Measurements from ENCODE around the gene ATP9A. TPM values are rescaled to one million over a fixed set of nuclear protein-coding genes. Genes with fewer than 3 reads are reported as not detected.
"Not testable (repeated sequence)": the region's sequence is repeated elsewhere in the genome, so short reads cannot be mapped to it uniquely, and the experiment has no call there.

The ATP9A gene
- total RNA-seq, 2 experiments from 2014 or later: 0.18 to 0.21 TPM

GRCh38 chr20:51703400-51704287 is 64.5 kb downstream of the ATP9A start:
- H3K27me3 Mint-ChIP-seq: peaks cover 10% of the 10 kb centered on the region
- H3K9me3 Mint-ChIP-seq: no peaks in the 10 kb centered on the region
- DNase-seq: no peak
- H3K36me3 Mint-ChIP-seq: no peaks in the 10 kb centered on the region
- H3K4me3 Mint-ChIP-seq: no peak overlapping the region
- H3K4me1 Mint-ChIP-seq: no peaks in the 10 kb centered on the region
- no peak overlapping the region for H3K27ac Mint-ChIP-seq

- Mint-ChIP-seq H3K4me3 (no peak overlapping the region), H3K27ac (no peak overlapping the region), H3K9me3 (no peaks in the 10 kb centered on the region), H3K27me3 (peaks cover 10% of the 10 kb centered on the region), H3K4me1 (no peaks in the 10 kb centered on the region), H3K36me3 (no peaks in the 10 kb centered on the region)
- no peak for DNase-seq
These were observed 65.6 kb downstream of the ATP9A start for GRCh38 chr20:51702556-51702955.

- no peak overlapping the region for H3K27ac Mint-ChIP-seq
- no peak for DNase-seq
- no peaks in the 10 kb centered on the region for H3K36me3 Mint-ChIP-seq
- peaks cover 21% of the 10 kb centered on the region for H3K27me3 Mint-ChIP-seq
- H3K4me1 Mint-ChIP-seq: peaks cover 12% of the 10 kb centered on the region
- H3K4me3 Mint-ChIP-seq: no peak overlapping the region
- no peaks in the 10 kb centered on the region for H3K9me3 Mint-ChIP-seq
These were observed 67.3 kb downstream of the ATP9A start for GRCh38 chr20:51700809-51701285.

- H3K4me3 Mint-ChIP-seq: no peak overlapping the region
- H3K36me3 Mint-ChIP-seq: no peaks in the 10 kb centered on the region
- peaks cover 28% of the 10 kb centered on the region for H3K27me3 Mint-ChIP-seq
- H3K9me3 Mint-ChIP-seq: no peaks in the 10 kb centered on the region
- H3K4me1 Mint-ChIP-seq: peaks cover 17% of the 10 kb centered on the region
- no peak for DNase-seq
- H3K27ac Mint-ChIP-seq: no peak overlapping the region
These were observed 69.9 kb downstream of the ATP9A start for GRCh38 chr20:51698252-51698651.

GRCh38 chr20:51697096-51697826 is 70.9 kb downstream of the ATP9A start:
- H3K4me1 Mint-ChIP-seq: peaks cover 17% of the 10 kb centered on the region
- no peak overlapping the region for H3K27ac Mint-ChIP-seq
- peaks cover 25% of the 10 kb centered on the region for H3K27me3 Mint-ChIP-seq
- H3K4me3 Mint-ChIP-seq: no peak overlapping the region
- no peaks in the 10 kb centered on the region for H3K36me3 Mint-ChIP-seq
- DNase-seq: no peak
- H3K9me3 Mint-ChIP-seq: no peaks in the 10 kb centered on the region

GRCh38 chr20:51696304-51697071 is 71.7 kb downstream of the ATP9A start:
- no peak overlapping the region for H3K27ac Mint-ChIP-seq
- peaks cover 17% of the 10 kb centered on the region for H3K4me1 Mint-ChIP-seq
- H3K4me3 Mint-ChIP-seq: no peak overlapping the region
- H3K9me3 Mint-ChIP-seq: no peaks in the 10 kb centered on the region
- H3K36me3 Mint-ChIP-seq: no peaks in the 10 kb centered on the region
- H3K27me3 Mint-ChIP-seq: peaks cover 25% of the 10 kb centered on the region
- no peak for DNase-seq

GRCh38 chr20:51695574-51696303 is 72.5 kb downstream of the ATP9A start:
- peaks cover 17% of the 10 kb centered on the region for H3K4me1 Mint-ChIP-seq
- DNase-seq: no peak

GRCh38 chr20:51692806-51693400 is 75.3 kb downstream of the ATP9A start:
- Mint-ChIP-seq H3K27ac (no peak overlapping the region), H3K27me3 (peaks cover 25% of the 10 kb centered on the region), H3K9me3 (no peaks in the 10 kb centered on the region), H3K4me3 (no peak overlapping the region), H3K36me3 (no peaks in the 10 kb centered on the region), H3K4me1 (peaks cover 17% of the 10 kb centered on the region)
- DNase-seq: no peak

More at GRCh38 chr20:51695574-51696303, 72.5 kb downstream of the ATP9A start:
- Mint-ChIP-seq H3K27ac (no peak overlapping the region), H3K27me3 (peaks cover 25% of the 10 kb centered on the region), H3K9me3 (no peaks in the 10 kb centered on the region), H3K36me3 (no peaks in the 10 kb centered on the region), H3K4me3 (no peak overlapping the region)

GRCh38 chr20:51691703-51692102 is 76.5 kb downstream of the ATP9A start:
- Mint-ChIP-seq H3K27me3 (peaks cover 18% of the 10 kb centered on the region), H3K4me1 (peaks cover 13% of the 10 kb centered on the region), H3K4me3 (no peak overlapping the region), H3K36me3 (no peaks in the 10 kb centered on the region), H3K9me3 (no peaks in the 10 kb centered on the region), H3K27ac (no peak overlapping the region)
- no peak for DNase-seq

- Mint-ChIP-seq H3K4me1 (no peaks in the 10 kb centered on the region), H3K27me3 (no peaks in the 10 kb centered on the region), H3K27ac (no peak overlapping the region), H3K9me3 (no peaks in the 10 kb centered on the region), H3K36me3 (no peaks in the 10 kb centered on the region), H3K4me3 (no peak overlapping the region)
- DNase-seq: no peak
These were observed 79.5 kb downstream of the ATP9A start for GRCh38 chr20:51688600-51689244.

GRCh38 chr20:51687630-51688029 is 80.6 kb downstream of the ATP9A start:
- Mint-ChIP-seq H3K4me1 (no peaks in the 10 kb centered on the region), H3K27me3 (no peaks in the 10 kb centered on the region), H3K36me3 (no peaks in the 10 kb centered on the region), H3K27ac (no peak overlapping the region), H3K9me3 (no peaks in the 10 kb centered on the region), H3K4me3 (no peak overlapping the region)
- no peak for DNase-seq

- no peak for DNase-seq
- no peak overlapping the region for H3K27ac Mint-ChIP-seq
- no peaks in the 10 kb centered on the region for H3K36me3 Mint-ChIP-seq
- no peaks in the 10 kb centered on the region for H3K27me3 Mint-ChIP-seq
- no peak overlapping the region for H3K4me3 Mint-ChIP-seq
- no peaks in the 10 kb centered on the region for H3K4me1 Mint-ChIP-seq
- H3K9me3 Mint-ChIP-seq: no peaks in the 10 kb centered on the region
These were observed 81.1 kb downstream of the ATP9A start for GRCh38 chr20:51687108-51687507.

- DNase-seq: not testable (repeated sequence)
These were observed 82.7 kb downstream of the ATP9A start for GRCh38 chr20:51685494-51685893.

More at GRCh38 chr20:51685494-51685893, 82.7 kb downstream of the ATP9A start:
- not testable (repeated sequence) for H3K9me3 Mint-ChIP-seq, H3K27me3 Mint-ChIP-seq, H3K36me3 Mint-ChIP-seq, H3K4me1 Mint-ChIP-seq, H3K27ac Mint-ChIP-seq, H3K4me3 Mint-ChIP-seq

Data from activated naive CD8-positive, alpha-beta T cell treated with anti-CD3 and anti-CD28 coated beads for 36 hours (primary cell).